Left kidney (tissue), 2 donors: ENCODE results near the gene TMEM222. TPM values are rescaled to one million over a fixed set of nuclear protein-coding genes. Genes with fewer than 3 reads are reported as not detected.
A peak's percentile ranks its signal among the peaks of the same experiment; 100 is the strongest.

Source experiments
- DNase-seq: peaks from one replicate; pipeline ENCODE4 v3.0.0-alpha.2; 2013
- polyA plus RNA-seq: library from polyadenylated mRNA; unstranded; fragments of 120-200 nt; gene quantifications from one replicate; pipeline ENCODE4 v1.2.1, GENCODE V29; 2013; ENCODE audit not compliant: insufficient read length

The TMEM222 gene
- polyA plus RNA-seq, 1 donor = 38.7 TPM

DNA sequence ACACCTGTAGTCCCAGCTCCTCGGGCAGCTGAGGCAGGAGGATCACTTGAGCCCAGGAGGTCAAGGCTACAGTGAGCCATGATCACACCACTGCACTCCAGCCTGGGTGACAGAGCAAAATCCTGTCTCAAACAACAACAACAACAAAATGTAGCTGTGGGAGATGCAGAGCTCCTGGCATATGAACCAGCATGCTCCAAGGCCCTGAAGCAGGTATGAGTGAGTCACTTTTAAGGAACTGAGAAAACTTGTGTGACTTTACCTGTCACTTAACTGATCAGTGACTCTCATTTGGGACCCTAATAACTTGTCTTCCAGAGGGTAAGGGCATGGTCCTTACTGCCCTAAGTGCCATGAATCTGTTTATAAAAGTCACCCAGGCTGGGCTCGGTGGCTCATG lies 19.4 kb upstream of the TMEM222 start:
- DNase-seq = no peak

DNA sequence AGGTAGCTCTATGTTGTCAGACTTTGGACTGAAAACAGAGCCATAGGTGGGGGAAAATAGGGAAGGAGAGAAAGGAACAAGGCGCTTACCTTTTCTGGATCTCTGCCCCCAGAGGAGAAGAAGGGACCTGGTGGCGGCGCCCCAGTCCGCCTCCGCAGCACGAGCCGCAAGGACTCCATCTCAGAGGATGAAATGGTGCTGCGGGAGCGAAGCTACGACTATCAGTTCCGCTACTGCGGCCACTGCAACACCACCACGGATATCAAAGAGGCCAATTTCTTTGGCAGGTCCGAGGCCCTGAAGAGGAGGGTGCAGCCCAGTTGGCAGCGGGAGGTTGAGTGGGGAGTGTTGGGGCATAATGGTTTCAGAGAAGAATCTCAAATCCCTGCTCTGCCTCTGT lies 18.5 kb upstream of the TMEM222 start:
- no peak for DNase-seq

DNA sequence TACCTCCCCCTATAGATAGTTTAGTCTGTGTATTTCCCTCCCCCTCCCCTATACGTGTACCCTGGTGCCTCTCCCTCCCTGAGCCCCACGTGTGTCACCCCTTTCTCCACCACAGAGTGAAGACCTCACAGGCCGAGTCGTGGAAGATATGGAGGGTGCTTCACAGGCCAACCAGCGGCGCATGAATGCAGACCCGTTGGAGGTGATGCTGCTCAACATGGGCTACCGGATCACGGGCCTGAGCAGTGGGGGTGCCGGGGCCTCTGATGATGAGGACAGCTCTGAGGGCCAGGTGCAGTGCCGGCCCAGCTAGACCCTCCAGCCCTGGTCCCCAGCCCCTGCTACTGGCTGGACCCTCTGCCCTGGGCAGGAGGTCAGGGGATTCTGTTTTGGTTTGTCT lies 15.9 kb upstream of the TMEM222 start:
- DNase-seq = no peak

DNA sequence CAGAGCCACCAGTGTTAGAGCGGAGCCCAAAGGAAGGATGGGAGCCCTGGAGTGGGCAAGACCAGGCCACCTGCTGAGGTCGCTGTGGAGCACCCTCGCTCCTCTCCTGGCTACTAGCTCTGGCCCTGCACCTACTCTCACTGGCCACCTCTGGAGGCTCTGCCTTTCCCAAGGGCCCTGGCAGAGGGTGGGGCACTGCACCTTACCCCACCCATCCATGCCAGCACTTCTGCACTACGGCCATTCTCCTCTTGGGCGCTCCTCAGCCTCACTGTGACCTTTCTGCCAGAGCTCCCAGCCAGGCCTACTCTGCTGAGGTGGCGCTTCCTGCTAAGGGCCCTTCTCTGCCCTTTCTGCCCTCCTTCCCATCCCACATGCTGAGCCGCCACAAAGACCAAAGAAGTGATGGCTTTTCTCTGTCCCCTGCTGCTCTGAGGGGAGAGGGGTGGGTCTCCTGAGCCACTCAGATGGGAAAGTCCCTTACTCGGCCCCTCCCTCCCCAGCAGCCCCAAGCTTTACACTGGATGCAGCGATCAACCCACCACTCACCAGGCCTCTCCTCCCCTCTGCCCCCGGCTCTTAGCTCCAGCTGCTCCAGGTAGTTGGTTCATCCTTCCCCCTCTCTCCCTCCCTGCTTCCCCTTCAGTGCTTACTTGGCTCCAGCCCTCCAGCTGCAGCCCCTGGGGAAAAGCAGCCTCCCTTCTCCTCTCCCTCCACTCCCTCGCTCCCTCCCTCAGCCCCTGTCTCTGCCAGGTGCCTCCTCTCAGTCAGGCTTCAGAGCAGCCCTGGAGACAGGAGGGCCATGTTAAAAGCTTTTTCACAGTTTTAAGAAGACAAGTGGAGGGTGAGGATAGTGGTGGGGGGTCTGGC lies 14.8 kb upstream of the TMEM222 start:
- peak; percentile 55 for DNase-seq

- no peak for DNase-seq
Measured at GRCh38 chr1:27307874-27308598, 13.9 kb upstream of the TMEM222 start.

GRCh38 chr1:27314169-27314568 lies 7.8 kb upstream of the TMEM222 start:
- no peak for DNase-seq

DNA sequence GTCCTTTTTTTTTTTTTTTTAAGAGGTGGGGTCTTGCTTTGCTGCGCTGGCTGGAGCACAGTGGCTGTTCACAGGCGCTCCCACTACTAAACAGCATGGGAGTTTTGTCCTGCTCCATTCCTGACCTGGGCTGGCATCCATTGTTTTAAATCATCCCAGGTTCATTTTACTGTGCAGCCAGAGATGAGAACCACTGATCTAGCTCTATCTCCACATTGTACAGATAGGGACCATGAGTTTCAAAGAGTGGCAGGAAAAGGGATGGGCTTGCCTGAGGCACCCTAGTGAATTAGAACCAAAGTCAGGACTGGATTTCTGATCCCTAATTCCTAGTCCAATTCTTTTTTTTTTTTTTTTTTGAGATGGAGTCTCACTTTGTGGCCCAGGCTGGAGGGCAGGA lies 7.2 kb upstream of the TMEM222 start:
- DNase-seq = no peak

GRCh38 chr1:27316860-27317259 lies 5.1 kb upstream of the TMEM222 start:
- no peak for DNase-seq

DNA sequence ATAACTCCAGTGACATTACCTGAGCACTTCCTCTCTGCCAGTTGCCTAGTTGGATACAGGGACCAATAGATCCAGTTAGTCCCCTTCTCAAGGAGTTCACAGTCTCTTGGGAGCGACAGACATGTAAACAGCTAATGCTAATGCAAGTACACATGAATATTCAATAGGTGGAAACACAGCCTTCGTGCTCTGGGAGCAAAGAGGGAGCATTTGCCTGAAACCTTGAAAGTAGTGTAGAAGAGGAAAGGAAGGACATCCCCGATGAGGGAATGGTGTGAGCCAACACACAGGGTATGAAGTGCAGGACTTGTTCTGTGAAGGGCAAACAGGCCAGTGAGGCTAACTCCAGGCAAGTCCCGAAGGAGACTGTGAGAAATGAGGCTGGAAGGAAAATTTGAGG lies 3.8 kb upstream of the TMEM222 start:
- DNase-seq = no peak

DNA sequence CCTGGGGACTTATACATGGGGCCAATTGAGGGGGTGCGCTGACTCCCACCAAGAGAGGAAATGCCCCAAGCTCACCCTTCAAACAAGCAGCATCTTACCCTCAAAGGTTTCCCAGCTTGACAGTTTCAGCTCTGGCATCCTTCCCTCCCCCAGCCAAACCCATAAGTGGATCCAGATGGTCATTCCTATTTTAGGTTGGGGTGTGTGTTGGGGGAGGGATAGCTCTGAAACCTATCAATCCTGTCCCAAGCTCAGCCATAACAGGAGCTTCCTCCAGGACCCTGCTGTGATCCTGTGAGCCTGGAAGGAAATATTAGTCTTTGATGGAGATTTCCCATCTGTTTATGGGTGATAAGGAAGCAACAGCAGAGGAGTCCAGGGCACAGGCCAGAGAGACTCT lies 3.4 kb upstream of the TMEM222 start:
- DNase-seq = no peak

DNA sequence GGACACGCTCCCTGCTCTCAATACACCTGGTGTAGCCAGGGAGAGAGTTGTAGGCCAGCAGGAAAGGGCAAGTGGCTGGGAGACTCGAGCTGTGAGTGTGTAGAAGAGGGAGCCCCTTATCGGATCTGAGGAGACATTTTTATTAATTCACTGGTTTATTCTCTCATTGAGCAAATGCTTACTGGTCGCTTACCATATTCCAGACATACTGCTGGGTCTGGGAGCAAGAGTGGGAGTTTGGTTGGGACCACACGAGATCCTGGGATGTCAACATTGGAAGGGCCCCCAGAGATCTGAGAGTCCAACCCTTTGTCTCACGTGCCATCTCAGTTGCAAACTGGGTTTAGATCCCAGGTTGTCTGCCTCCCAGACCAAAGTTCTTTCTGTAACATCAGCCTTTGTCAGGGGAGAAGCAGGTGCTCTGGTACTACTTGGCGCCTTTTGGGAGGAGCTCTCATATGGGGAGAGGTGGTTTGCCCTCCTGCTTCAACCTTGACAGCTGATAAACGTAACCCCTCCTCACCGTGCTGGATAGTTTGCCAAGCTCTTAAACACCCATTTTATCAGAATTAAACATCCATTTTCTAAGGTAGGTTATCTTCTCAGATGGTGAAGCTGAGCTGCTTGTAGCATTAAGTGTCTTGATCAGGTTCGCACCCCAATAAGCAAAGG lies 742 bp downstream of the TMEM222 start:
- DNase-seq = no peak

DNA sequence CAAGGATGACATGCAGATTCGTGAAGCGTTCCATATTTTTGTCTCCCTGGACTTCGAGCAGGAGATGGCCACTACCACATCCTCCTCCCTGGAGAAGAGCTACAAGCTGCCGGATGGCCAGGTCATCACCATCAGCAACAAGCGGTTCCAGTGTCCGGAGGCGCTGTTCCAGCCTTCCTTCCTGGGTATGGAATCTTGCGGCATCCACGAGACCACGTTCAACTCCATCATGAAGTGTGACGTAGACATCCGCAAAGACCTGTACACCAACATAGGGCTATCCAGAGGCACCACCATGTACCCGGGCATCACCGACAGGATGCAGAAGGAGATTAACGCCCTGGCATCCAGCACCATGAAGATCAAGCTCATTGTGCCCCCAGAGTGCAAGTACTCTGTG lies 3.3 kb downstream of the TMEM222 start:
- DNase-seq = no peak

DNA sequence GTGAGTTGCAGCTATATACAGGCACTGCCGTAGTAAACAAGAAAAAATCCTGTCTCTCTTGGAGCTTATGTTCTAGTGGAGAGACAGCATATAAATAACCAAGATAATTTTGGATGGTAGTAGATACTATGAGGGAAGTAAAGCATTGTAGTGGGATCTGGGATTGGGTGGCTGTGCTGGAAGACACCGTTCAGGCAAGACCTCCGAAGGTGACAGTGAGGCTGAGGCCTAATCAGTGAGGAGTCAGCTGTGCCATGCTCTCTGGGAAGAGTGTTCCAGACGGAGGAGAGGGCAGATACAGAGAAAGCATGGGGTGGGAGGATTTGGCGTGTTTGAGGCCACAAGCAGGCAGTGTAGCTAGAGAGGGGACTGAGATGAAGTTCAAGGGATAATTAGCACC lies 6.0 kb downstream of the TMEM222 start:
- DNase-seq = no peak

DNA sequence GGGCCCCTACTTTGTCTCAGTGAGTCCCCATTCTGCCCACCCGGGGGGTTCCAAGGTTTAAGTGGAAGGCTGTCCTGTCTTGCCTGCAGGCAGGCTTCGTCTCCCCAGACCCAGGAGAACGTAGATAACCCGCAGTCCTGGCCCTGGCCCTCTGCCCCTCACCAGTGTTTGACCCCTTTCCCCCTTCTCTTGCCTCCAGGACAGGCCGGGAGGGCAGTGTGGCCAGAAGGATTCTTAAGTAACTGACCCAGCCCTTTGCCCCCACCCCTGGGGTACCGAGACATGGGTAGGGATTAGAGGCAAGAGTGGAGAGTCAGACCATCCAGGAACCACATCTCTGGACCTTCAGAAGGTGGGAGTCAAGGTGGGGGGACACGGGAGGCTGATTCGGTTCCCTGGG lies 8.8 kb downstream of the TMEM222 start:
- DNase-seq = no peak

DNA sequence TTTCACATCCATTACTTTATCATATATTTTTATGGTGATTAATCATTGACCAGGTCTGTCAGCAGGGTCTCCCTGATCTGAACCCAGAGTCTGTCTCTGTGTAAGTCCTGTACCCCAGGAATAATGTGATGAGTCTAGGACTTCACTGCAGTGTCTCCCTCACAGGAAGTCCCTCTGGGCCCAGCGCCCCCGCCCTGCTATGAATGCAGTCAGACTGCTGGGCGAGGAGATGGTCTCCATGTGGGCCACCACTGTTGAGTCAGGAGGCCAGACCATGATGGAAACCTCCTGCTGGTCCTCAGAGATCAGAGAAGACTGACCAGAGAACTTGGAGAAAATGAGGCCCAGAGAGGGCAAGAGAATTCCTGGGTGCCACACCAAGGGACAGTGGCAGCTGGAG lies 9.5 kb downstream of the TMEM222 start:
- no peak for DNase-seq

- DNase-seq = no peak
Measured at GRCh38 chr1:27331922-27332321, 10.0 kb downstream of the TMEM222 start.

DNA sequence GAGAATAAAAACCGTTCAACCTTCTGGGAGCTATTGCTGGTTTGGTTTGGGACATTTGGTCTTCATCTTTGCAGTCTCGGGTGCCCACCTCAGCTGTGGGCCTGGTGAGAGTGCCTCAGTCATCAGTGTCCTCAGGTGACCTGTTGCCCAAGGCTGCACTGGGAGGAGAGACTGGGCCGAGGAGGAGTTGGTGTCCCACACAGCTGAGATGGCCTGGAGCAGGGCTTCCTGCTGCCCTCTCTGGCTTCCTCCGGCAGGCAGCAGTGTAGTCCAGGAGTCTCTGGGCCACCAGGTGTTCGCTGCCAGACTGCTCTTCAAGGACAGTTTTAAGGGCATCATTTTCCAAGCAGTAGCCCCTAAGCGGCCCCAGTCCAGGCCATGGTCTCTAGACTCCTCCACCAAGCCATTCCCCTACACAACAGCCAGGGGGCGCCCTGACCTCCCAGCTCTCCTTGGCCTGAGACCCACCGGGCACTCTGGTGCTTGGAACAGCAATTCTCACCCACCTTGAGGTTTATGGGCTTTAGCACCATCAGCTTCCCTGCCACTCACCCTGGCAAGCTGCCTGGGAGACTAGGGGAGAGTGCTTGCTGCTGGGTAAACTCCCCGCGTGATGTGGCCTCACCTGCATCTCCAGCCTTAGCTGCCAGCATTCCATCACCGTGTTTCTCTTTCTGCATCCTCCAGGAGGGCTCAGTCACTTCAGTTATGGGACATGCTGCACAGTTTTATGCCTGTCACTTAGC lies 10.7 kb downstream of the TMEM222 start:
- no peak for DNase-seq

- DNase-seq = no peak
Measured at GRCh38 chr1:27333717-27334279, 11.8 kb downstream of the TMEM222 start.

DNA sequence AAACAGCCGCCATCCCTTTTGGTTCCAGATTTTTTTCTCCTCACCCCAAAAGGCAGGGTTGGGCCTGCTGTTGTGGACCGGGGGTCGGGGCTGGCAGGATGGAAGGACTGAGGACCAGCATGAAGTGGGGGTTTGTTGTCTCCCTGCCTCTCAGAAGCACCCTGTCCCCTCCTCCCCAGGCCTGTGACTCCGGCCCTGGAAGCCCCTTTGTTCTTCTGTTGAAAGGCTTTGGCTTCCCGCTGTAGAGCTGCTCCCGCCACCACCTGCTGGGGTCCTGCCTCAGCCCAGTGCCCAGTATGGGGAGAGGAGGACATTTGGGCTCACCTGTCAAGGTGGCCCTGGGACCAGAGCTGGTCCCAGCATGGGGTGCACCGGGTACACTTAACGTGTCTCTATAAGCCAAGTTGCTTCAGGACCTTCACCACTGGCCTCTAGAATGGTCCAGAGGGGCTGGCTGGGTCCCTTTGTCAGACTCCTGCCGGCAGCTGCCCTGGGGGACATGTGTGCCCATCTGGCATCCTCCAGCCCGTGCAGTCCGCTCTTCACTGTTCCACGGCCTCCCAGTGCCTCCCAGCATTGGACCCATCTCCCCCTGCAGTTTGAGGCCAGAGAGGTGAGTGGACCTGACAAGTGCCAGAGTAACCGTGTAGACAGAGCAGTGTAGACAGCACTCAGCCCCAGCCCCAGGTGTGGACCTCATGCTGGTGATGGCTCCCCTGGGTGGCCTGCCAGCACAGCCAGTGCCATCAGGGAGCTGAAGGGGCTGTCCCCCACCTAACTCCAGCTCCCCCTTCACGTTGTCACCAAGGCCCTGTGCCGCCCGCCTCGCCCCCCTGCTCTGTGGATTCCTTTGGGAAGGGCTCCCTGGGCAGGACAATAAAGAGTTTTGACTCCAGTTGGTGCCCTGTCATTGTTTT lies 13.8 kb downstream of the TMEM222 start:
- DNase-seq = no peak

DNA sequence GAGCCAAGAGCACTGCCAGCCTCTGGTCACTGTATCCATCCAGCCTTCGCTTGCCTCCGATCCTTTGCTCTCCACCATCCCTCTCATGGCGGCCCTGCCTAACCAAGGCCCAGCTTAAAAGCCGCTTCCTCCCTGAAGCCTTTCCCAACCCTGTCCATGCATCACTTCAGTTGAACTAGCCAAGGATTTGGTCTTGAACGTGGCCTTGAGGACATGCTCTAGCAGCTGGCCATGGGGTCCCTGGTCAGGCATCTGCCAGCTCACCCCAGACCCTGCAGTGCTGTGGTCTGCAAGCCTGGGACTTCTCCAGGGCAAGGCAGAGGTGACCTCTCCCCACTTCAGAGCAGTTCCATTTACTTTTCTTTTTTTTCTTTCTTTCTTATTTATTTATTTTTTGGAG lies 14.8 kb downstream of the TMEM222 start:
- DNase-seq = no peak

- DNase-seq = no peak
Measured at GRCh38 chr1:27338751-27339150, 16.8 kb downstream of the TMEM222 start.
